Brain pericyte (primary cell): ENCODE data around the gene FDXACB1.
"Not testable (repeated sequence)": the region's sequence is repeated elsewhere in the genome, so short reads cannot be mapped to it uniquely, and the experiment has no call there.

Experiments used
- DNase-seq: peaks from one replicate; pipeline ENCODE4 v3.0.0-alpha.2; 2012; ENCODE audit warnings: low read depth, low spot score

The FDXACB1 gene

DNA sequence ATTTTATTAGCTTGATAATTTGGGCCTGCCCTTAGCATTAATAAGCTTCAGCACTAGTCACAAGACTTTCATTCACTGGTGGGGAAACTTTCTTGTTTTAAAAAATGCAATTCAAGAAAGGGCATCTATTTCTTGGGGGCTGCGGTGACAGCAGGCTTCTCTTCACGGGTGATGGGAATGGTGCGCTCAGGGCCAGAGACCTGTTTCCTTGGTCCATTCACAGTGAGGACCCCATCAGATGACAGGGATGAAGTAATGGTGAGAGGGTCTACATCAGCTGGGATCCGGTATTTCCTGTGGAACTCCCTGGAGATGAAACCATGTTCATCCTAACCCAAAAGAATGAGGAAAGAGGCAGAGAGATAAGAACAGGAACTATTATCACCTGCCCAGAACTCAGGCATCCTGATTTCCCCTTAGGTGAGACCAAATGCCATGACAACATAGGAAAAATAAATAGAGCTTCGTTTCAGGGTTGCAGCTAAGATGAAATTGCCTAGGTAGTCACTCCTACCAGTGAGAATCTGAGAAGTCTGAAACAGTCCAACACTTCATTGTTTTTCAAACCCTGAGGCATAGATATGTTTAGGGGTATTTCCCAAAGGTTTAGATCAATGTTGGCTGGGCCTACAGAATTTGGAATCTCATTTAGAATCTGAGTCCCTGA lies 29.8 kb upstream of the FDXACB1 start:
- no peak for DNase-seq

DNA sequence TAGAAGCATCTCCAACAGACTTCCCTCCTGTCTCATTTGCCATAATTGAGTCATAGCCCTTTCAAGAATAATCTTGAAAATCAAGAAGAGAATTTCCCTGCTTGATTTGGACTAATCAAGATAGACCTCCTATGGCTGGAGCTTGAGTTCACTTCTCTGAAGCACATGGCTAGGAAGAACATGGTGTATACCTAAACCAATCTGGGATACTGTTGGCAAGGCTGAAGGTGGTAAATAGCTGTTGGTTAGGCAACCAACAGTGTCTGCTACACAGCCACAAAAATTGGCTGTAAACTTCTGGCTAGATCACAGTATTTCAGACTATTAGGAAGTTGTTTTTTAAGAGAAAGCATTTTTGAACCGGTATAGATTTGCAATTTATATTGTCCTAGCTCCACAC lies 27.7 kb upstream of the FDXACB1 start:
- no peak for DNase-seq

DNA sequence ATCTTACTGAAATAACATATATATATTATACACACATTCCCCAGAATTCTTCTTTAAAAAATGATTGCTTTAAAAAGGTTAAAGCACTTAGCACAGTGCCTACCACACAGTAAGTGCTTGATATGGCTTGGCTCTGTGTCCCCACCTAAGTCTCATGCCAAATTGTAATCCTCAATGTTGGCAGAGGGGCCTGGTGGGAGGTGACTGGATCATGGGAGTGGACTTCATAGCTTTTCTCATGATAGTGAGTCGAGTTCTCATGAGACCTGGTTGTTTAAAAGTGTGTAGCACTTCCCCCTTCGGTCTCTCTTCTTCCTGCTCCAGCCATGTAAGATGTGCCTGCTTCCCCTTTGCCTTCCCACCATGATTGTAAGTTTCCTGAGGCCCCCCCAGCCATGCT lies 26.4 kb upstream of the FDXACB1 start:
- DNase-seq: no peak

DNA sequence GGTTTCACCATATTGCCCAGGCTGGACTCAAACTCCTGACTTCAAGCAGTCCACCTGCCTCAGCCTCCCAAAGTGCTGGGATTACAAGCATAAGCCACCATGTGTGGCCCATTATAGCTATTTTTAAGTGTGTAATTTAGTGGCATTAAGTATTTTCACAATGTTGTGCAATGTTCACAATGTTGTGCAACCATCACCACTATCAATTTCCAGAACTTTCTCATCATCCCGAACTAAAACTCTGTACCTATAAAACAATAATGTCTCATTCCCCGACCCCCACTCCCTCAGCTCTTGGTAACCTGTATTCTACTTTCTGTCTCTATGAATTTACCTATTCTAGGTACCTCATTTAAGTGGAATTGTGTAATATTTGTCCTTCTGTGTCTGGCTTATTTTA lies 7.9 kb upstream of the FDXACB1 start:
- DNase-seq: no peak

DNA sequence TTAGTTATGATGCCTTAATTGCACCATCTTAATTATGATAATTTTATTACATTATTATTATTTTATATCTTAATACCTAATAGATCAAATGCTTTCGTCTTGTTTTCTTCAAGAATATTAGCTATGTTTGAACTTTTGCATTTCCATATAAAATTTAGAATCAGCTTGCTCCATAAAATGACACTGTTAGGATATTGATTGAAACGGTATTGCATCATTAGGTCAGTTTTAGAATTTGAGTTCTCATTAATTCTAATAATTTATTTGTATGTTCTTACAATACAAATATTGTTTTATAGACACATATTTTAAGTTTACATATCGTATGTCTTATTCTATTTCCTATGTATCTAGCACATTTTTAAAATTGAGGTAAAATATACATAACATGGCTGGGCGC lies 7.1 kb upstream of the FDXACB1 start:
- DNase-seq: no peak

DNA sequence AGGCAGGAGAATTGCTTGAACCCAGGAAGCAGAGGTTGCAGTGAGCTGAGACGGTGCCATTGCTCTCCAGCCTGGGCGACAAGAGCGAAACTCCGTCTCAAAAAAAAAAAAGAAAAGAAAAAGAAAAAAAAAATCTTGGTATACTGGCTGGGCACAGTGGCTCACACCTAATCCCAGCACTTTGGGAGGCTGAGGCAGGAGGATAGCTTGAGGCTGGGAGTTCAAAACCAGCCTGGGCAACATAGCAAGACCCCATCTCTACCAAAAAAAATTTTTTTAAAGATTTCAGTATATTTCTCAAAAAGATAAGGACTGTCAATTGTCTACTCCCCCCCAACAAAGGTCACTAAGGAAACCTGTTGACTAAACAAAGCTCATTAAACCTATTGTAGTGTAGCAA lies 6.1 kb upstream of the FDXACB1 start:
- DNase-seq: not testable (repeated sequence)

DNA sequence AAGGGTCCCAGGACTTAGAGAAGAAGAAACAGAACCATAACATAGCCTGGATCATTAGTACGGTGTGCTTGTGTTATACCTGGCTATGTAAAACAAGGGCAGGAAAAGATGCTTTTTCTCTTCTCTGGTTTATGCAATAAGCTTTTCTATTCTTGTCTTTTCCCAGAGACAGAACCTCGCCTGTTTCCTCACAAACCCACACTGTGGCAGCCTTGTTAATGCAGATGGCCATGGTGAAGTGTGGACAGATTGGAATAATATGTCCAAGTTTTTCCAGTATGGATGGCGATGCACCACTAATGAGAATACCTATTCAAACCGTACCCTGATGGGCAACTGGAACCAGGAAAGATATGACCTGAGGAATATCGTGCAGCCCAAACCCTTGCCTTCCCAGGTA lies 3.2 kb upstream of the FDXACB1 start:
- no peak for DNase-seq

DNA sequence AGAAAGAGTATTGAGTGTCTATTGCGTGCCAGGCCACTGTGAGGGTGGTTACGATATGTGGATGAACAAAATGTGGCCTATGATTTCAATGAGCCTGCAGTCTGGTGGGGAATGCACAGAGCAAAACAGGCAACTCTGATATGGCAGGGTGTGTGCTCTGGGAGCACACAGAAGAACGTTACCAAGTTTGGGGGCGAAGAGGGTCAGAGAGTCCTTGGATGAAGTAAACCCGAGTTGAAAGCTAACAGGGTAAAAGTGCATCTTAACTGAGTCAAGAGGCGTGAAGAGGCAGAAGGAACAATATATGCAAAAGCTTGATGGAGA lies 634 bp upstream of the FDXACB1 start:
- DNase-seq: no peak

DNA sequence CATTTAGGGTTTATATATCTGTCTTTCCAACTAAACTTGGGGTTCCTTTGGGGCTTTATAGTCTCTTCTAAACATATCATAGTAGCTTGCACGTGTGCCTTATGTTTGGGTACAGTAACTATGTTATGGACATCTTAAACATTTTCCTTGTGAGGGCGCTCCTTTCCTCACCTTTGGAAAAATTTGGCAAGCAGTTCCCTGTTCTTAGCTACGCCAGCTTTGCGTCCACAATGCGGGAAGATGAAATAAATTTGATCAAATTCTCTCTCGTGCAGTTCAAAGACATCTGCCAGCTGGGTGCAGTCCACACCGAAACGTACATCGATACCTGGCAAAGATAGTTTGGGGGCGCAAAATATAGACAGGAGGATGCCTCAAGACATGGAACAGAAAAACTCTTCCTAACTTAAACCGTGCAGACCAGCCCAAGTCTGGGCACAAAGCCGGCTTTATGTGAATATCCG lies 548 bp downstream of the FDXACB1 start:
- DNase-seq: no peak

DNA sequence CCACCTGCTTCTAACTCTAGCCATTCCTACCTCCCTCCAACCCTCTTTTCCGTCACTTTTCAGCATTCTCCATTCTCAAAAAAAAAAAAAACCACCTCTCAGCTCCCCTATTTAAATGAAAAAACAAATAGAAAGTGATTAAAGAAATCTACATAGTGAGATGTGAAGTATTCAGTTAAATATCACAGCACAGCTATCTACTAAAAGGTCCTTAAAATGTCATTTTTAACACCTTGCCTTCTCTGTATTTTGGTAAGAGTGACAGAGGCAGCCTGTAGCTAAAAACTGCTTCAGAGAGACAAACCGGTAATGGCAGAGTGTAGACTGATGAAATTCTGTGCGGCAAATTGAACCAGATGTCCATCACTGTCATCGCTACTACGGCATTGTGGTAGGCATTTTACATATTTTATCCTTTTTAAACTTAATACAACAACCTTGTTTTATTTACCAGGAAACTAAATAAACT lies 7.2 kb downstream of the FDXACB1 start:
- DNase-seq: no peak

DNA sequence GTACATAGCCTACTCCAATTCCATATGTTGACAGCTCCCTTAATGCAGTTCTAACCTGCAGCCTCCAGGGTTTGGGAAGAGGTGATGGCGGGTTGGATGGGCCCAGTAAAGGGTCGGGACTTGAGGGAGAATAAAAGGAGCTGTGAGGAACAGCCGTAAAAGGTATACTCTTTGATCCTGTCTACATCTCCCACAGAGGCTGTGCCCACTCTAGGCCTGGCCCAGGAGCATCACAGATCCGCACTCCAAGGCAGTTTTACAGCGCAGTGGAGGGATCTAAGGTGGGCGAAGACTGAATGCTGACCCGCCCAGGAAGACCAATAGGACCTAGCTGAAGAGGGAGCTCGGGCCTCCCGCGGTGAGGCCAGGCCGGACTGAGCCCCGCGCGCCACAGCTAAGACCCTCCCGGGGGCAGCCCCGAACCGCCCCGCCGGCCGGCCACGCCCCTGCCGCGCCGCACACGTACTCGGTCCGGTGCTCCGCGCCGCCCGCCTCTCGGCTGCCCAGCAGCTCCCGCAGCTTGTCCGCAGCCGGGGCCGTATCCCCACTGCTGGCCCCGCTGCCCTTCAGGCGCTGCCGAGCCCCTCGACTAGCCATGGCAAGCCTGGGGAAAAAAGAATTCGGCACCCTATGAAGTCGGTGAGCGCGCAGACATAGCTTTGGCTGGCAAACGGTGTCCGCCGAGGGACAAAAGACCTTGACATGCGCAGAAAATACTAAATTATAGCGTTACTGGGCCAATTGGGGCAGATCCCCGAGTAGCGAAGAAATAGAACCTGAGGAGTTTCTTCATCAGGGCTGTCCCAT lies 7.9 kb downstream of the FDXACB1 start, which contains the start of gene ALG9:
Gene ALG9 (minus strand): TSS at position 696 of the 807 bp plus-strand sequence. CDS start 99 bp downstream, at position 597.
- peak; percentile 43 for DNase-seq

DNA sequence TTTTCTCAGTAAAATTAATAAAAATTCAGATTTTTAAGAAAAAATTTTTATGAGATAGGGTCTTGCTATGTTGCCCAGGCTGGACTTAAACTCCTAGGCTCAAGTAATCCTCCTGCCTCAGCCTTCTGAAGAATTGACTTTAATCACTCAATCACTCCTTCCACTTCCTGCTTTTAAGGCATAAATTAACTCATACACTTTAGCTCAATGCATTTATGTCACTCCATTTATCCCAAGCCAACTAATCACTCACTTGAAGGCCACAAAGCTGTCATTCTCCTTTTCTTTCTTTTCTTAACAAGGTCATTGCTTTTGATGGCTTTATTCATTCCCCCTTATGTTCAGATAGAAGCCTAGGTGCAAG lies 8.5 kb downstream of the FDXACB1 start:
- DNase-seq: no peak

DNA sequence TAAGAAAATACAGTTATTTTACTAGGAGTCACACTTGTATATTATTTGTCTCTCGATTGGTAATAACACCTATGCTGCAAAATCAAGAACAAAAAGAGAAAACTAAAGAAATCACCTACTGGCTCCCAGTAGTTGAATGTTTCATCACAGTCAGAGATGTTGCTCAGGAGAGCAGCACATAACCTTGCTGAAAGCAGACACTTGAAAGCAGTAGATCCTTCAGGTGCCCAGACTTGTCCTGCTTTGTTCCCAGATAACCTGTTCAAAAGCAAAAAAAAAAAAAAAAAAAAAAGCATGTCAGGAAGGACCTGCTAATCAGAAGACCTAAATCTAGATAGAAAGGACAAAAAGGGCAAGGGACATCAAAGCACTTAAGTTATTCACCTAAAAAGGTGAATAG lies 8.9 kb downstream of the FDXACB1 start:
- DNase-seq: no peak

DNA sequence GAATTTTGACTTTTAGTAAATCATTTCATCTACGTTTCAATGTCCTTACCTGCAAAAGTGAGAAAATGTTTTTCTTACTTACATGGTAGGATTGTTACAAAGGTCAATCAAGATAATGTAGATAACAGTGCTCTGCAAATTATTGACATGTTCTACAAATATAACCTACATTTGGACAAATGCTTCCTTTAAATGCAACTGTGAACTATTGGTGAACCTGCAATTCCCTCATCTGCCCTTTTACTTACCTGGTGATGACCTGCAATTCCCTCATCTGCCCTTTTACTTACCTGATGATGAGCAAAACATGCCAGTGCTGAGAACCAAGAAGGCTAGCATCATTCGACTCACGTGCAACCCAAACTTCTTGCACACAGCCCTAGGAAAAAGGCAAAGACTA lies 18.7 kb downstream of the FDXACB1 start:
- DNase-seq: no peak

DNA sequence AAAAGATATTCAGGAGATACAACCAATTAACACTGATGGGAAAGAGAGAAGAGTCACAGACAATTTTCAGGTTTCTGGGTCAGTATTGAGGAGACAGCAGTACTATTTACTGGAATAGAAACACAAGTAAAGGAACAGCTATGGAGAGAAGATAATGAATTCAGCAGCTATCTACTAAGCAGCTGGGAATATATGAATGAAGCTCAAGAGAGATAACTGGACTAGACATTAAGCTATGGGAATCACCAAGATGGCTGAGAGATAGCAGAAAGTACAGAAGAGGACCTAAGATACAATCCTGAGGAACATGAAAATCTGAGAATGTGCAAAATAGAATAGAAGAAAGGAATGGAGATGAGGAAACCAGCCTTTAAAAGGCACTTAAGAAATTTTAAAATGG lies 23.5 kb downstream of the FDXACB1 start:
- DNase-seq: no peak

DNA sequence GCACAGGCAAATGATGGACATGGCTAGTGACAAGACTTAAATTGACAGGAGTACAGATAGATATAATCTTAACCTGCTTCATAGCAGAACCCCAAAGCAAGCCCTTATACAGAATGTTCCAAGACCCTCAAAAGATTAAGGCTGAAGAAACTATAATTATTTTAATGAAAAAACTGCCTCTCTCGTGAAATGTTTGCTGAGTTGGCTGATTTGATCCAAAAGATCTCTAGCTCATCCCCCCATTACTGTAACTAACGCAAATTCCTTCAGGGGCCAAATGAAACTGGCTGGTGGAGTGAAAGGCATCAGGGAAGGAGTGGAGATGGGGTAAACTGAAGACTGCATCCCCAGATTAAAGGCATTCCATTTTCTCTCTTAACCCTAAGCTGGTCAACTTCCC lies 26.9 kb downstream of the FDXACB1 start:
- DNase-seq: no peak

DNA sequence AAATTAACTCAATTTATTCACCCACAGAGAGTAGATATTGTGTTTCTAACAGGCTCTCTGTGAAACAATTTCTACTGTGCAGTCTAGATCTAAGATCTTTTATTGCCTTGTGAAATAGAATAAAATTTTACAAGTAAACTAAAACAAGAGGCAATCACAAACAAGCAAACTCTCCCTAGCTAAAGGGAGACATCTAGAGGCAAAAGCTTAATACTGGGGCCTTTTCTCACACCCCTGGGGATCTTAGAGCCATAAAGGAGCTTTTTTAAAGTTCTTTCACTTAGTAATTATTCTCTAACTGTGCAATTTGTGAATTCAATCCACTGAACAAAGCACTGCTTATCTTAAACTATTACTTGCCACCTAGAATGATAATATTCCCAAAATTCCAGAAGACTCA lies 27.3 kb downstream of the FDXACB1 start:
- DNase-seq: no peak

DNA sequence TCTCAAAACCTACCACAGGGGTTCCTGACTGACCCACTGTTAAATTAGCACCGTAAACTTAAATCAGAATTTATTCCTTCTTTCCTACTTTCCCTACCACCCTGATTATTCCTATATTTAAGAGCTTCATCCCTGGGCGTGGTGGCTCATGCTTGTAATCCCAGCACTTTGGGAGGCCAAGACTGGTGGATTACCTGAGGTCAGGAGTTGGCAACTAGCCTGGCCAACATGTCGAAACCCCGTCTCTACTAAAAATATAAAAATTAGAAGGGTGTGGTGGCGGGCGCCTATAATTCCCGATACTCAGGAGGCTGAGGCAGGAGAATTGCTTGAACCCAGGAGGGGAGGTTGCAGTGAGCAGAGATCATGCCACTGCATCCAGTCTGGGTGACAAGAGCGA lies 27.9 kb downstream of the FDXACB1 start:
- no peak for DNase-seq

DNA sequence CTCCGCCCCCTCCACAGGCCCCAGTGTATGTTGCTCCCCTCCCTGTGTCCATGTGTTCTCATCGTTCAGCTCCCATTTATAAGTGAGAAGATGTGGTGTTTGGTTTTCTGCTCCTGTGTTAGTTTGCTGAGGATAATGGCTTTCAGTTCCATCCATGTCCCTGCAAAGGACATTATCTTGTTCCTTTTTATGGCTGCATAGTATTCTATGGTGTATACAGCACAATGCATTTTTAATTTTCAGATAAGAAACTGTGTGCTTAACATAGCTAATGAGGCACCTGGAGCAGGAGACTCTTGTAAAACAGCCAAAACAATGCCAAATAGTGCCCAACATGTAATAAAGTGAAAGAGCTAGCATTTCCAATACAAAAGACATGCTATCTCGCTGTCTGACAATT lies 29.3 kb downstream of the FDXACB1 start:
- no peak for DNase-seq

DNA sequence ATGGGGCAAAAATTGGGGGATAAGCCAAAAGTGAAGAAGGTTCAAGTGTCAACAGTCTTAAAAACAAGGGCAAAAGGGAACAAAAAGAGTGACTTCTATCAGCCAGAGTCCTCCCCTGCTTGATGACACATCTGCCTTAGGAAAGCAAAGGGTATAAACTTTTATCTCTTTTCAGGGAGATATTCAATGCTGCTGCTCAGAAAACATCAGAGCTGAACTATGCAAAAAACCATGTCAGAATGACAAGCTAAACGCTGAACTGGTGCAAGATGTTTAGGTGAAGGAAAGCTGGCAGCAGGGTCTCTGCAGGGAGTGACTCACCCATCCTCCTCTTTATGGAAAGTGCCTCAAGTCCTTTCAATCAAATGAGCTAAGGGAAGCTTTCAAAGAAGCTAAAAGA lies 32.3 kb downstream of the FDXACB1 start:
- DNase-seq: no peak

DNA sequence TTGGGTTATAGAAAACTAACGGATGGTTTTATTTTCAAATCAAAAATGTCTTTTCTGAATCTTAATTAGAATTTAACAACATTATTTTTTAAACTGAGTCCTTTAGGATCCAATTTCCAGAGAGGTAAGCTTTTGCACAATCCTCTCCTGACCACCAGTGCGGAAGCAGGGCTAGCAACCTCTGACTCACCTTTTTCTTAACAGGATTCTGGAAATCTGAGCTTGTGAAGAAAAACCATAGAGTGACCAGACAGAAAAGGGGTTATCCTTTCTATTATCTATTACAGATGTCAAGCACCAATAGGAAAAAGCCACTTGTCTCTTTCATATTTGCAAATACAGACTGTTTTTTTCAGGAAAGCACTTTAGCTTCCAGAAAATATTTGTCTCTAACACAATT lies 32.9 kb downstream of the FDXACB1 start:
- DNase-seq: no peak

DNA sequence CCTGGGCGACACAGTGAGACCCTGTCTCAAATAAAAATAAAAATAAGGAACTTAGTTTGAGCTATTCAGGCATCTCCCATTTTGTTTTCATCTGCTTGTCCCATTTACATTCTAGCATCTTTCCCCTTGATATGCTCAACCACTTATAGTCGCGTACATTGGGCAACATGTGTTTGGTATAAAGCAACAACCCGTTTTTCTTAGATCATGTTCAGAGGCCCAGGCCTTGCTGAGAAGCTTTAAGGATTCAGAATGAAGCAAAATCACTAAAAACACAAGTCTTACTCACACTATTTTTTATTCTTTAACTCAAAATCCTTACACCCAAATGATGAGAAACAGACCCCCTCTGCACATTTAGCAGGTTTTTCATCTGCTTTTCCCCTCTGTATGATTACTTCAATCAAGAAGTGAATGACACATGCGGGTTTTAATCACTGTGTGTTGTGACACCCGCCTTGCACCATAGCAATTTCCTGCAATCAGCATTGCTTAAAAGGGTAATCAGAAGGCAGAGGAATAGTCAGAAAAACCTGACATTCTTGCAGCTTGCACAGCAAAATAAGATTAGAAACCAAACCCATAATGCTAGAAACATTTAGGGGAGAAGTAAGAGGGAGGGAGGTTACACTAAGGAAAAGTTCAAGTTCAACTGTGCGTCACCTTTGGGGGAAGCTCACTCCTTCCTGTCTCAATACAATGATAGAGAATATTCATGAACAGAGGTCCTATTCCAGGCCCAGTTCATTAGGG lies 33.5 kb downstream of the FDXACB1 start:
- no peak for DNase-seq

DNA sequence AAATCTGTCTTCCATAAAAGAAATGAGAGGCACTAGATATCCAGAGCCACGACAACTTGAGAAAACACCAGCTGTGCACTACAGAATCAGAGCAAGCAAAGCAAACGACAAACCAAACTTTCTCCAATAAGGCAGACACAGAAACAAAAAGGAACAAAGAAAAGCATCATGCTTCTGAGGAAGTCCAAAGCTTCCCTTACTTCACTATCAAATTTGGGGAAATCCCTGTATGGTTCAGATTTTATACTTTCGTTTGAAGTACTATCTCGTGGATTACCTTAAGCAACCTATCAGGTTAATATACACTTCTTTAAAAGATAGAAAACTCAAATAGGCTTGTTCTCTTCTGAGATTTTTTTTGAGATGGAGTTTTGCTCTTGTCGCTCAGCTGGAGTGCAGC lies 35.3 kb downstream of the FDXACB1 start:
- DNase-seq: no peak
